NCI-H1105 treated with DMSO at 0.1 percent for 48 hours (cell line): ENCODE results near the gene ALDH3B2.

Experiments used
- DNase-seq: peaks from one replicate; lab custom pipeline; 2025; lab: John Stamatoyannopoulos, UW

Gene ALDH3B2

GRCh38 chr11:67613960-67614715 lies 60.3 kb downstream of the ALDH3B2 start:
- DNase-seq, result peak; percentile 33

DNA sequence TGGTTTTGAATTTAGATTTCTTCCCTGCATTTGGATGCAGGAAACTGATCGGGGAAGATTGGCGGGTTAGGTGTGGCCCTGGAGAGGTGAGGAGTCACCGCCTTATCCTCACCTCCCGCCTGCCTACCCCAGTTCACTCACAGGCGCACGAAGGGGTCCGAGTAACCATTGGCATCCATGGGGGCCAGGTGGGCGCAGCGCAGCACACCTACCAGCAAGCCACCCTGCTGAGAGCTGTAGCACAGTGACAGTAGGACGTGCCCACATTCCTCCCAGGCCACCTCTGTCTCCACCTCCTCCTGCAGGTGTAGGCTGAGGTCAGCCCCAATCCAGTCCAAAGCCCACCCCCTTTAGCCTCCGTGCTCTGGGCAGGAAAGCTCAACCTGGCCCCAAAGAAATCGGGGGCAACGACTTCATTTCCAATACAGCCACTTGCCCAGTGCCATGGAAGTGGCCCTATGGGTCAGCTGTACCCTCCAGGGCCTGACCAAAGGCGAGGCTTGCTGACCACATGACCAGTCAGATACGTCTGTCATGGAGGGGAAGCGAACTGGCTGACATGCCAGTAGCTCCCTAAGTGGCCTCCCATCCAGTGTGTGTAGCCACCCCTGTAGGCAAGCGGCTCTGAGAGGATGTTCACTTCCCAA lies 61.0 kb downstream of the ALDH3B2 start:
- no peak for DNase-seq

GRCh38 chr11:67612751-67613150 lies 61.7 kb downstream of the ALDH3B2 start:
- no peak for DNase-seq
